ENCODE measurements around the gene USP22. TPM values are rescaled to one million over a fixed set of nuclear protein-coding genes. Genes with fewer than 3 reads are reported as not detected.

Gene USP22
- total RNA-seq, 5 donors from 2014 or later (not counting 1 experiment from before 2014, with no cell fraction given) = 128 to 184 (median 136) TPM

- no peaks in the 10 kb centered on the region for H3K36me3 Mint-ChIP-seq
- Histone ChIP-seq H3K36me3 (ENCODE audit: control insufficient read depth in 2 of 2, extremely low read depth in 1 of 2, insufficient read depth in 1 of 2, low read length in 1 of 2) (no peaks in the 10 kb centered on the region), H3K4me1 (ENCODE audit: control insufficient read depth in 1 of 2, extremely low read depth in 1 of 2, insufficient read depth in 2 of 2, low read length in 2 of 2) (peaks cover 0 to 6% of the 10 kb centered on the region in 2 experiments), H3K27me3 (replicated peaks in 1 of 2; ENCODE audit: control insufficient read depth in 2 of 2, extremely low read depth in 1 of 2, insufficient read depth in 2 of 2, low read length in 1 of 2) (peaks cover 0 to 3% of the 10 kb centered on the region in 2 experiments), H3K27ac (ENCODE audit: low read length) (no peak overlapping the region), H3K4me3 (ENCODE audit: control insufficient read depth in 1 of 2, extremely low read depth in 1 of 2, low read length in 1 of 2) (no peak overlapping the region), H3K9me3 (no peaks in the 10 kb centered on the region)
- no peak for ATAC-seq (replicated peaks in 1 of 4)
- ChIA-PET CTCF (no interaction called here), POLR2A (no interaction called here)
- DNase-seq = no peak
- no peaks in the 10 kb centered on the region for H3K27me3 Mint-ChIP-seq
- WGBS (ENCODE audit: insufficient coverage) = 60% methylated on average over 5 of the region's 7 CpGs
- no peaks in the 10 kb centered on the region for H3K9me3 Mint-ChIP-seq
- H3K4me3 Mint-ChIP-seq = no peak overlapping the region
- no peak overlapping the region for H3K27ac Mint-ChIP-seq
- peaks cover 0 to 6% (median 2%) of the 10 kb centered on the region in 3 donors for H3K4me1 Mint-ChIP-seq
Measured at GRCh38 chr17:20989481-20989880, 53.3 kb downstream of the USP22 start.

- Histone ChIP-seq H3K36me3 (ENCODE audit: control insufficient read depth in 2 of 2, extremely low read depth in 1 of 2, insufficient read depth in 1 of 2, low read length in 1 of 2) (no peaks in the 10 kb centered on the region), H3K4me1 (ENCODE audit: control insufficient read depth in 1 of 2, extremely low read depth in 1 of 2, insufficient read depth in 2 of 2, low read length in 2 of 2) (peaks cover 0 to 6% of the 10 kb centered on the region in 2 experiments), H3K9me3 (no peaks in the 10 kb centered on the region), H3K27me3 (replicated peaks in 1 of 2; ENCODE audit: control insufficient read depth in 2 of 2, extremely low read depth in 1 of 2, insufficient read depth in 2 of 2, low read length in 1 of 2) (no peaks in the 10 kb centered on the region), H3K27ac (ENCODE audit: low read length) (no peak overlapping the region), H3K4me3 (ENCODE audit: control insufficient read depth in 1 of 2, extremely low read depth in 1 of 2, low read length in 1 of 2) (no peak overlapping the region)
- POLR2A ChIA-PET = no interaction called here
- DNase-seq = no peak
- no peak for ATAC-seq (replicated peaks in 1 of 4)
- CTCF ChIA-PET = interaction anchor here in 1 of 2 donors (0.7 kb wide), 1 partner anchor 940 kb away, joined by 7 read pairs; no protein-coding TSS in a partner anchor
- Mint-ChIP-seq H3K27me3 (no peaks in the 10 kb centered on the region), H3K4me3 (no peak overlapping the region), H3K9me3 (no peaks in the 10 kb centered on the region), H3K27ac (no peak overlapping the region), H3K36me3 (no peaks in the 10 kb centered on the region), H3K4me1 (peaks cover 0 to 6% (median 2%) of the 10 kb centered on the region in 3 donors)
- 100% methylated on average over 2 of the region's 3 CpGs for WGBS (ENCODE audit: insufficient coverage)
Measured at GRCh38 chr17:20988896-20989295, 53.9 kb downstream of the USP22 start.

GRCh38 chr17:20988001-20988636 is 54.7 kb downstream of the USP22 start:
- Mint-ChIP-seq H3K27me3 (no peaks in the 10 kb centered on the region), H3K4me1 (peaks cover 0 to 4% (median under 1%) of the 10 kb centered on the region in 3 donors), H3K9me3 (no peaks in the 10 kb centered on the region), H3K36me3 (no peaks in the 10 kb centered on the region), H3K4me3 (no peak overlapping the region), H3K27ac (no peak overlapping the region)
- 78% methylated on average over 8 of the region's 11 CpGs for WGBS (ENCODE audit: insufficient coverage)
- CTCF ChIA-PET = interaction anchor here in 1 of 2 donors (0.7 kb wide), 1 partner anchor 939 kb away, joined by 7 read pairs; no protein-coding TSS in a partner anchor
- Histone ChIP-seq H3K4me3 (ENCODE audit: control insufficient read depth in 1 of 2, extremely low read depth in 1 of 2, low read length in 1 of 2) (no peak overlapping the region), H3K27me3 (replicated peaks in 1 of 2; ENCODE audit: control insufficient read depth in 2 of 2, extremely low read depth in 1 of 2, insufficient read depth in 2 of 2, low read length in 1 of 2) (no peaks in the 10 kb centered on the region), H3K4me1 (ENCODE audit: control insufficient read depth in 1 of 2, extremely low read depth in 1 of 2, insufficient read depth in 2 of 2, low read length in 2 of 2) (peaks cover 0 to 4% of the 10 kb centered on the region in 2 experiments), H3K36me3 (ENCODE audit: control insufficient read depth in 2 of 2, extremely low read depth in 1 of 2, insufficient read depth in 1 of 2, low read length in 1 of 2) (no peaks in the 10 kb centered on the region), H3K9me3 (no peaks in the 10 kb centered on the region), H3K27ac (ENCODE audit: low read length) (no peak overlapping the region)
- POLR2A ChIA-PET = no interaction called here
- DNase-seq (no peak), ATAC-seq (replicated peaks in 1 of 4) (no peak)

GRCh38 chr17:20987511-20987910 is 55.3 kb downstream of the USP22 start:
- WGBS (ENCODE audit: insufficient coverage) = 60% methylated on average over 2 of the region's 5 CpGs
- Mint-ChIP-seq H3K4me3 (no peak overlapping the region), H3K27me3 (no peaks in the 10 kb centered on the region), H3K4me1 (no peaks in the 10 kb centered on the region), H3K9me3 (no peaks in the 10 kb centered on the region), H3K27ac (no peak overlapping the region), H3K36me3 (no peaks in the 10 kb centered on the region)
- Histone ChIP-seq H3K4me3 (ENCODE audit: control insufficient read depth in 1 of 2, extremely low read depth in 1 of 2, low read length in 1 of 2) (no peak overlapping the region), H3K4me1 (ENCODE audit: control insufficient read depth in 1 of 2, extremely low read depth in 1 of 2, insufficient read depth in 2 of 2, low read length in 2 of 2) (no peaks in the 10 kb centered on the region), H3K36me3 (ENCODE audit: control insufficient read depth in 2 of 2, extremely low read depth in 1 of 2, insufficient read depth in 1 of 2, low read length in 1 of 2) (no peaks in the 10 kb centered on the region), H3K27ac (ENCODE audit: low read length) (no peak overlapping the region), H3K27me3 (replicated peaks in 1 of 2; ENCODE audit: control insufficient read depth in 2 of 2, extremely low read depth in 1 of 2, insufficient read depth in 2 of 2, low read length in 1 of 2) (peaks cover 0 to 4% of the 10 kb centered on the region in 2 experiments), H3K9me3 (no peaks in the 10 kb centered on the region)
- CTCF ChIA-PET = no interaction called here
- POLR2A ChIA-PET = no interaction called here
- ATAC-seq (replicated peaks in 1 of 4) = no peak
- no peak for DNase-seq

GRCh38 chr17:20986767-20987510 is 55.9 kb downstream of the USP22 start:
- Mint-ChIP-seq H3K27me3 (peaks cover under 1 to 2% of the 10 kb centered on the region in 2 donors), H3K4me3 (no peak overlapping the region), H3K36me3 (no peaks in the 10 kb centered on the region), H3K4me1 (no peaks in the 10 kb centered on the region), H3K9me3 (no peaks in the 10 kb centered on the region), H3K27ac (no peak overlapping the region)
- H3K4me3 ChIP-seq (ENCODE audit: control insufficient read depth in 1 of 2, extremely low read depth in 1 of 2, low read length in 1 of 2) = no peak overlapping the region
- ATAC-seq (replicated peaks in 1 of 4) (no peak), DNase-seq (no peak)
- 94% methylated on average over 4 of the region's 7 CpGs for WGBS (ENCODE audit: insufficient coverage)
- H3K27ac ChIP-seq (ENCODE audit: low read length) = no peak overlapping the region
- H3K27me3 ChIP-seq (replicated peaks in 1 of 2; ENCODE audit: control insufficient read depth in 2 of 2, extremely low read depth in 1 of 2, insufficient read depth in 2 of 2, low read length in 1 of 2) = peaks cover 0 to 4% of the 10 kb centered on the region in 2 experiments
- no peaks in the 10 kb centered on the region for H3K9me3 ChIP-seq
- no peaks in the 10 kb centered on the region for H3K36me3 ChIP-seq (ENCODE audit: control insufficient read depth in 2 of 2, extremely low read depth in 1 of 2, insufficient read depth in 1 of 2, low read length in 1 of 2)
- POLR2A ChIA-PET = no interaction called here
- CTCF ChIA-PET = no interaction called here
- H3K4me1 ChIP-seq (ENCODE audit: control insufficient read depth in 1 of 2, extremely low read depth in 1 of 2, insufficient read depth in 2 of 2, low read length in 2 of 2) = no peaks in the 10 kb centered on the region

- ATAC-seq (replicated peaks in 1 of 4) (no peak), DNase-seq (no peak)
- H3K27ac Mint-ChIP-seq = no peak overlapping the region
- no peaks in the 10 kb centered on the region for H3K36me3 Mint-ChIP-seq
- ChIA-PET POLR2A (interaction anchor here in 1 of 2 donors (0.6 kb wide), 1 partner anchor 1006 kb away, joined by 6 read pairs; the partner anchor contains the start of gene AKAP10), CTCF (no interaction called here)
- no peak overlapping the region for H3K4me3 ChIP-seq (ENCODE audit: control insufficient read depth in 1 of 2, extremely low read depth in 1 of 2, low read length in 1 of 2)
- H3K4me3 Mint-ChIP-seq = no peak overlapping the region
- H3K9me3 Mint-ChIP-seq = no peaks in the 10 kb centered on the region
- H3K4me1 ChIP-seq (ENCODE audit: control insufficient read depth in 1 of 2, extremely low read depth in 1 of 2, insufficient read depth in 2 of 2, low read length in 2 of 2) = no peaks in the 10 kb centered on the region
- peaks cover 24 to 25% of the 10 kb centered on the region in 2 donors for H3K27me3 Mint-ChIP-seq
- H3K27ac ChIP-seq (ENCODE audit: low read length) = no peak overlapping the region
- peaks cover 0 to 24% of the 10 kb centered on the region in 2 experiments for H3K27me3 ChIP-seq (replicated peaks in 1 of 2; ENCODE audit: control insufficient read depth in 2 of 2, extremely low read depth in 1 of 2, insufficient read depth in 2 of 2, low read length in 1 of 2)
- H3K4me1 Mint-ChIP-seq = no peaks in the 10 kb centered on the region
- WGBS (ENCODE audit: insufficient coverage) = no CpG with 5 or more reads among the region's 3 CpGs
- no peaks in the 10 kb centered on the region for H3K36me3 ChIP-seq (ENCODE audit: control insufficient read depth in 2 of 2, extremely low read depth in 1 of 2, insufficient read depth in 1 of 2, low read length in 1 of 2)
- no peaks in the 10 kb centered on the region for H3K9me3 ChIP-seq
Measured at GRCh38 chr17:20983359-20983637, 59.5 kb downstream of the USP22 start.

Data from T-cell (primary cell).